Panc1 (cell line): ENCODE measurements around the gene SRSF4. TPM values are rescaled to one million over a fixed set of nuclear protein-coding genes. Genes with fewer than 3 reads are reported as not detected.

ENCODE experiments used
- ATAC-seq: fragments of 200-7000 bp; cut with Tn5 transposase; 2 replicates; pipeline ENCODE4 v1.9.1; 2020; ENCODE audit warnings: mild to moderate bottlenecking, moderate library complexity
- BruUV-seq: library from RNA; stranded (reverse); fragments of 400-500 nt; replicated peaks from 2 replicates; lab custom pipeline; 2021; lab: Mats Ljungman, UMichigan
- CTCF ChIA-PET: fragments of 300-600 bp; sonication (Branson Sonifier 250); formaldehyde crosslinking; loops from one replicate; lab custom pipeline; 2022; ENCODE audit warnings: antibody characterized with exemption; lab: Charles Lee
- POLR2A ChIA-PET: fragments of 300-600 bp; sonication (Branson Sonifier 250); formaldehyde crosslinking; loops from one replicate; lab custom pipeline; 2022; ENCODE audit warnings: antibody characterized with exemption; lab: Charles Lee
- DNase-seq: peaks from one replicate; pipeline ENCODE4 v3.0.0-alpha.2; 2010; ENCODE audit warnings: low read depth, low spot score
- H3K27ac ChIP-seq: 2 replicates; pipeline ENCODE4 v1.5.1; 2011; ENCODE audit warnings: mild to moderate bottlenecking, low read length, inconsistent platforms
- H3K27me3 ChIP-seq: fragments of 200-500 bp; sonication (Bioruptor generic); 2 replicates; pipeline ENCODE4 v1.6.0; 2014; ENCODE audit warnings: low read length, inconsistent platforms; ENCODE audit not compliant: control insufficient read depth, insufficient read depth
- H3K36me3 ChIP-seq: fragments of 200-500 bp; sonication (Bioruptor generic); 2 replicates; pipeline ENCODE4 v1.5.1; 2014; ENCODE audit warnings: inconsistent platforms, mild to moderate bottlenecking, low read length, moderate library complexity; ENCODE audit not compliant: control insufficient read depth, insufficient read depth
- H3K4me1 ChIP-seq: 2 replicates; pipeline ENCODE4 v1.5.1; 2011; ENCODE audit warnings: inconsistent platforms, mild to moderate bottlenecking, low read length, moderate library complexity; ENCODE audit not compliant: control insufficient read depth, insufficient read depth
- H3K4me3 ChIP-seq, 2 experiments: 2 replicates each; pipeline ENCODE4 v1.5.1; 2011 to 2012; ENCODE audit warnings: low read depth in 2 of 2, low read length in 2 of 2, mild to moderate bottlenecking in 2 of 2, inconsistent platforms in 1 of 2, moderate library complexity in 1 of 2
- H3K9me3 ChIP-seq: fragments of 200-500 bp; sonication (Bioruptor generic); 2 replicates; pipeline ENCODE4 v1.5.1; 2014; ENCODE audit warnings: low read depth, mild to moderate bottlenecking, inconsistent platforms, low read length, moderate library complexity; ENCODE audit not compliant: control insufficient read depth, insufficient read depth
- CTCF ChIP-seq: fragments of 450-650 bp; IDR thresholded peaks from 2 replicates; pipeline ENCODE4 v1.5.1; 2017; ENCODE audit warnings: mild to moderate bottlenecking
- POLR2AphosphoS5 ChIP-seq: IDR thresholded peaks from 2 replicates; pipeline ENCODE4 v1.6.1; 2012; ENCODE audit warnings: mild to moderate bottlenecking, low read depth, low read length, moderate library complexity
- SIN3A ChIP-seq: IDR thresholded peaks from 2 replicates; pipeline ENCODE4 v1.6.1; 2012; ENCODE audit warnings: low read depth, mild to moderate bottlenecking, low read length, moderate library complexity, borderline replicate concordance; ENCODE audit not compliant: insufficient read depth
- TCF7L2 ChIP-seq: IDR thresholded peaks from 2 replicates; pipeline ENCODE4 v1.6.1; 2011; ENCODE audit warnings: mild to moderate bottlenecking, low read depth, low read length, inconsistent platforms
- in situ Hi-C: cut with HindIII; loops from 2 replicates; pipeline ENCODE4 v1.10.0; 2016; ENCODE audit warnings: low sequenced_read_pairs, low pct_unique_long_range_greater_than_20kb
- intact Hi-C: fragments of 100-400 bp; cut with micrococcal nuclease; formaldehyde crosslinking; loops from one replicate; pipeline ENCODE4 v1.10.0; 2022; ENCODE audit not compliant: unreplicated experiment
- total RNA-seq: library from RNA; stranded (reverse); gene quantifications from one replicate; pipeline ENCODE4 v1.2.1, GENCODE V29; 2021; ENCODE audit not compliant: unreplicated experiment
- TF ChIP-seq, protein P1 (sequence below), 2 experiments: IDR thresholded peaks; 2 replicates each; pipeline ENCODE4 v1.6.1; 2011 to 2012; ENCODE audit warnings: low read depth in 2 of 2, control low read depth in 1 of 2, low read length in 1 of 2, mild to moderate bottlenecking in 1 of 2, moderate library complexity in 1 of 2; ENCODE audit not compliant: insufficient read depth in 1 of 2

The SRSF4 gene
- total RNA-seq, 1 experiment from 2014 or later, result 77.5 TPM

GRCh38 chr1:29183287-29183686 lies 1.6 kb upstream of the SRSF4 start:
- in situ Hi-C loops (no loop called here), intact Hi-C loops (no loop called here)
- TF ChIP-seq, protein P1, sequence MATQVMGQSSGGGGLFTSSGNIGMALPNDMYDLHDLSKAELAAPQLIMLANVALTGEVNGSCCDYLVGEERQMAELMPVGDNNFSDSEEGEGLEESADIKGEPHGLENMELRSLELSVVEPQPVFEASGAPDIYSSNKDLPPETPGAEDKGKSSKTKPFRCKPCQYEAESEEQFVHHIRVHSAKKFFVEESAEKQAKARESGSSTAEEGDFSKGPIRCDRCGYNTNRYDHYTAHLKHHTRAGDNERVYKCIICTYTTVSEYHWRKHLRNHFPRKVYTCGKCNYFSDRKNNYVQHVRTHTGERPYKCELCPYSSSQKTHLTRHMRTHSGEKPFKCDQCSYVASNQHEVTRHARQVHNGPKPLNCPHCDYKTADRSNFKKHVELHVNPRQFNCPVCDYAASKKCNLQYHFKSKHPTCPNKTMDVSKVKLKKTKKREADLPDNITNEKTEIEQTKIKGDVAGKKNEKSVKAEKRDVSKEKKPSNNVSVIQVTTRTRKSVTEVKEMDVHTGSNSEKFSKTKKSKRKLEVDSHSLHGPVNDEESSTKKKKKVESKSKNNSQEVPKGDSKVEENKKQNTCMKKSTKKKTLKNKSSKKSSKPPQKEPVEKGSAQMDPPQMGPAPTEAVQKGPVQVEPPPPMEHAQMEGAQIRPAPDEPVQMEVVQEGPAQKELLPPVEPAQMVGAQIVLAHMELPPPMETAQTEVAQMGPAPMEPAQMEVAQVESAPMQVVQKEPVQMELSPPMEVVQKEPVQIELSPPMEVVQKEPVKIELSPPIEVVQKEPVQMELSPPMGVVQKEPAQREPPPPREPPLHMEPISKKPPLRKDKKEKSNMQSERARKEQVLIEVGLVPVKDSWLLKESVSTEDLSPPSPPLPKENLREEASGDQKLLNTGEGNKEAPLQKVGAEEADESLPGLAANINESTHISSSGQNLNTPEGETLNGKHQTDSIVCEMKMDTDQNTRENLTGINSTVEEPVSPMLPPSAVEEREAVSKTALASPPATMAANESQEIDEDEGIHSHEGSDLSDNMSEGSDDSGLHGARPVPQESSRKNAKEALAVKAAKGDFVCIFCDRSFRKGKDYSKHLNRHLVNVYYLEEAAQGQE (IDR thresholded peaks at IDR 0.05; ENCODE audit: insufficient read depth in 1 of 2, low read depth in 2 of 2, low read length in 1 of 2), result no peak
- TF ChIP-seq CTCF (no peak), POLR2AphosphoS5 (no peak), SIN3A (no peak), TCF7L2 (no peak)
- no peaks in the 10 kb centered on the region for H3K27me3 ChIP-seq
- H3K9me3 ChIP-seq, result no peaks in the 10 kb centered on the region
- ChIA-PET CTCF (no interaction called here), POLR2A (interaction anchor here (0.6 to 0.7 kb wide), 2 partner anchors 13 to 390 kb away, joined by 3 to 5 read pairs; no protein-coding TSS in a partner anchor)
- BruUV-seq, result no TSS peak
- H3K4me3 ChIP-seq, result no peak overlapping the region
- peaks cover 12% of the 10 kb centered on the region for H3K4me1 ChIP-seq
- peak overlapping the region; percentile 99; the same call in 1 of the 2 replicates for H3K27ac ChIP-seq
- no peak for DNase-seq
- ATAC-seq, result no peak
- H3K36me3 ChIP-seq, result peaks cover 8% of the 10 kb centered on the region

DNA sequence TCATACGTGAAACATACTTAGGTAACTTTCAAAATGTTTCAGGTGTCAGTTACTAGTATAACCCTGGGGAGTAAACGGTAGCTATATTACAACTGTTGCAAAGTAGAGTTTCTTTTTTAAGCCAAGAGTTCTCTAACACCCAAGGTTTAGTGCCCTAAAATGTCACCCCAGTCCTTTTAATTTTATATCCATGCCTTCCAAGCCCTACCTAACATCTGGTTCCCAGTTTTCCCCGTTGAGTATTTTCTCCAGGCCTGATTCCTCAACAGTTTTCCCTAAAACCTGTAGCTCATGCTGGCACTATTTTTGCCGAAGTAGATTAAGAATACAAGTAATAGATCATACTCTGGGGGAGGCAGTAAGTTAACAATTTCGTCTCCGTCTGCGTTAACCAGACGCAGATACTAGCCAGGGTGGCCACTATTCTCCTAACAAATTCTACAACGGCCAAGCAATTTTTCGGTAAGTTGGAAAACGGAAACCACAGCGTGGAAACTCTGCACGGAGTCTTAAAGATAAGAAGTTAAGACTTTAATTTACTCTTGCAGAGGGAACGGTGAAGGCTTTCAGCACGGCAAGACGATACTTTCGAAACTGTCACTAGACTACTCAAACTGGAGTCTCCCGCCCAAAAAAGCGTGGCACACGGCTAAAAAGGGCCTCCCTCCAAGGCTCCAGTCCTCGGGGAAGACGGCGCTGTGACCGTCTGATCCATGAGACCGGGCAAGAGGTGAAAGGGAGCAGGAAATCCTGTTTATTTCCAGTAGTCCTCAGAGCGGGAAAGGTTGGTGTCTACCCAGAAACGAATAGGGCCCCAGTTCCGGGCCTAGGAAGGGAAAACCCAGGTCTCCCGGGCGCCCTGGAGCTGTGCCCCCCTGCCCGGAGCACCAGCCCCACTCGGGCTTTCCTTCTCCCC lies 945 bp downstream of the SRSF4 start:
- Histone ChIP-seq H3K27ac (peak overlapping the region; percentile 94), H3K36me3 (peaks cover 8% of the 10 kb centered on the region), H3K4me1 (peaks cover 12% of the 10 kb centered on the region), H3K9me3 (no peaks in the 10 kb centered on the region), H3K4me3 (peak overlapping the region; percentile 77 to 99), H3K27me3 (no peaks in the 10 kb centered on the region)
- no peak for TF ChIP-seq POLR2AphosphoS5
- TF ChIP-seq SIN3A, result no peak
- TF ChIP-seq, protein P1 (IDR thresholded peaks at IDR 0.05; ENCODE audit: insufficient read depth in 1 of 2, low read depth in 2 of 2, low read length in 1 of 2), result no peak
- TF ChIP-seq CTCF, result no peak
- TF ChIP-seq TCF7L2, result no peak
- BruUV-seq, result no TSS peak
- in situ Hi-C loops, result no loop called here
- DNase-seq (no peak), ATAC-seq (peak; percentile 3)
- intact Hi-C loops, result no loop called here
- ChIA-PET CTCF (interaction anchor here (1.5 kb wide), 1 partner anchor 17 kb away, joined by 4 read pairs; no protein-coding TSS in a partner anchor), POLR2A (interaction anchor here (0.6 to 1.6 kb wide), 4 partner anchors 10 to 1129 kb away, joined by 3 to 8 read pairs (median 5); no protein-coding TSS in a partner anchor)
